Gastroesophageal sphincter (tissue), 4 donors: ENCODE measurements around the gene RPL11. TPM values are rescaled to one million over a fixed set of nuclear protein-coding genes. Genes with fewer than 3 reads are reported as not detected.
A peak's percentile ranks its signal among the peaks of the same experiment; 100 is the strongest.
"Not testable (repeated sequence)": the region's sequence is repeated elsewhere in the genome, so short reads cannot be mapped to it uniquely, and the experiment has no call there.

Experiments used
- ATAC-seq: fragments of 150-250 bp; one replicate; pipeline ENCODE4 v1.9.1; 2016; ENCODE audit warnings: mild to moderate bottlenecking, moderate library complexity
- H3K27ac ChIP-seq, 4 donors: fragments of 200-600 bp; sonication (generic) in 3 of 4; 1 replicate in 3 of 4; 2 replicates in 1 of 4; pipeline ENCODE4 v1.5.1; 2016 to 2019
- H3K27me3 ChIP-seq: fragments of 200-600 bp; sonication (generic); one replicate; pipeline ENCODE4 v1.5.1; 2019
- H3K36me3 ChIP-seq, 2 donors: fragments of 200-600 bp; sonication (generic); one replicate each; pipeline ENCODE4 v1.5.1; 2019; ENCODE audit warnings: control low read depth in 1 of 2
- H3K4me1 ChIP-seq, 3 donors: fragments of 200-600 bp; sonication (generic); 1 replicate in 2 of 3; 2 replicates in 1 of 3; pipeline ENCODE4 v1.5.1; 2016 to 2019; ENCODE audit warnings: control low read depth in 2 of 3
- H3K4me3 ChIP-seq, 2 donors: fragments of 200-600 bp; sonication (generic); one replicate each; pipeline ENCODE4 v1.5.1; 2019; ENCODE audit warnings: mild to moderate bottlenecking in 1 of 2, moderate library complexity in 1 of 2
- H3K9me3 ChIP-seq, 3 donors: fragments of 200-600 bp; sonication (generic); one replicate each; pipeline ENCODE4 v1.5.1; 2017 to 2019; ENCODE audit warnings: control low read depth in 2 of 3
- EP300 ChIP-seq: sonication (generic); formaldehyde crosslinking; IDR thresholded peaks from one replicate; pipeline ENCODE4 v1.6.1; 2017; ENCODE audit warnings: antibody characterized with exemption, mild to moderate bottlenecking
- POLR2A ChIP-seq, 2 donors: fragments of 450-650 bp; IDR thresholded peaks; one replicate each; pipeline ENCODE4 v1.6.1; 2017; ENCODE audit warnings: antibody characterized with exemption in 2 of 2, mild to moderate bottlenecking in 2 of 2, moderate library complexity in 1 of 2
- POLR2AphosphoS5 ChIP-seq: sonication (generic); formaldehyde crosslinking; IDR thresholded peaks from one replicate; pipeline ENCODE4 v1.6.1; 2017; ENCODE audit warnings: antibody characterized with exemption
- WGBS, 2 donors: methylation state at CpG; one replicate each; pipeline ENCODE4 v1.1.5; 2018; ENCODE audit warnings: low coverage in 1 of 2; 5-methylcytosine and 5-hydroxymethylcytosine counted together
- total RNA-seq, 4 donors: library from RNA; depleted of rRNA; stranded (reverse); fragments of >200 nt; gene quantifications; one replicate each; pipeline ENCODE4 v1.1.0, GENCODE V29; 2016
- TF ChIP-seq, protein P1 (sequence below), 4 experiments: fragments of 200-600 bp in 2 of 4; fragments of 450-650 bp in 2 of 4; sonication (generic) in 1 of 4; IDR thresholded peaks; one replicate each; pipeline ENCODE4 v1.5.1; 2017 to 2019; ENCODE audit warnings: antibody characterized with exemption in 4 of 4, mild to moderate bottlenecking in 2 of 4, moderate library complexity in 2 of 4

Gene RPL11
- total RNA-seq, 4 donors from 2014 or later = 636 to 1,268 (median 935) TPM

DNA sequence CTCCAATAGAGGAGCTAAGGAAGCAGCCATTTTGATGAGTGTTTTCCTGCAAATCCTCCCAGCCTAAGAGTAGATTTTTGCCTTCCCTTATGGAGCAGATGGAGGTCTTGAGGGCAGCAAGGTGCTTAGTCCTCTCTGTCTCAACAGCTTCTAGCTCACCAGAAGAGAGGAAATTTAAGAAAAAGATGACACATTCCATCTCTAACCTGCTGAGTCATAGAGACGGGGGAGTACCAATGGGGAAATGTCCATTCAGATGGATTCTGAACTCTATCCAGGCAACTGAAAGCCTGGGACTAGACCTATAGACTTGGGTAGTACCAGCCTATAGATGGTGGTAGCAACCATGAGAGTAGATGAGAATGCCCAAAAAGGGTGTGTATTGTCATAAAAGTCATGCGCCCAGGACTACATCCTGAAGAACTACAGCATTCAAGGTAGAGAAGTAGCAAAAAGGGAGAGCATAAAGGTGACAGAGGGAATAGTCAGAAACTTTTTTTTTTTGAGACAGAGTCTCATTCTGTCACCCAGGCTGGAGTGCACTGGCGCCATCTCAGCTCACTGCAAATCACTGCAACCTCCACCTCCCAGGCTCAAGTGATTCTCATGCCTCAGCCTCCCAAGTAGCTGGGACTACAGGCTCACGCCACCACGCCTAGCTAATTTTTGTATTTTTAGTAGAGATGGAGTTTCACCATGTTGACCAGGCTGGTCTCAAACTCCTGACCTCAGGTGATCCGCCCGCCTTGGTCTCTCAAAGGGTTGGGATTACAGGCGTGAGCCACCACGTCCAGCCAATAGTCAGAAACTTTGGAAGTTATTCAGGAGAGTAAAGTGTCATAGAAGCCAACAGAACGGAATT is 41.0 kb downstream of the RPL11 start:
- WGBS, 2 donors = 86 to 100% methylated on average over 1 to 6 of the region's 10 CpGs
- no peak for TF ChIP-seq POLR2A (IDR thresholded peaks at IDR 0.05)
- TF ChIP-seq EP300 = no peak
- TF ChIP-seq POLR2AphosphoS5 = no peak
- TF ChIP-seq, protein P1, sequence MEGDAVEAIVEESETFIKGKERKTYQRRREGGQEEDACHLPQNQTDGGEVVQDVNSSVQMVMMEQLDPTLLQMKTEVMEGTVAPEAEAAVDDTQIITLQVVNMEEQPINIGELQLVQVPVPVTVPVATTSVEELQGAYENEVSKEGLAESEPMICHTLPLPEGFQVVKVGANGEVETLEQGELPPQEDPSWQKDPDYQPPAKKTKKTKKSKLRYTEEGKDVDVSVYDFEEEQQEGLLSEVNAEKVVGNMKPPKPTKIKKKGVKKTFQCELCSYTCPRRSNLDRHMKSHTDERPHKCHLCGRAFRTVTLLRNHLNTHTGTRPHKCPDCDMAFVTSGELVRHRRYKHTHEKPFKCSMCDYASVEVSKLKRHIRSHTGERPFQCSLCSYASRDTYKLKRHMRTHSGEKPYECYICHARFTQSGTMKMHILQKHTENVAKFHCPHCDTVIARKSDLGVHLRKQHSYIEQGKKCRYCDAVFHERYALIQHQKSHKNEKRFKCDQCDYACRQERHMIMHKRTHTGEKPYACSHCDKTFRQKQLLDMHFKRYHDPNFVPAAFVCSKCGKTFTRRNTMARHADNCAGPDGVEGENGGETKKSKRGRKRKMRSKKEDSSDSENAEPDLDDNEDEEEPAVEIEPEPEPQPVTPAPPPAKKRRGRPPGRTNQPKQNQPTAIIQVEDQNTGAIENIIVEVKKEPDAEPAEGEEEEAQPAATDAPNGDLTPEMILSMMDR (IDR thresholded peaks at IDR 0.05) = no peak
- no peak for ATAC-seq
- Histone ChIP-seq H3K9me3 (no peaks in the 10 kb centered on the region), H3K4me3 (no peak overlapping the region), H3K4me1 (peaks cover 0 to 6% (median 0%) of the 10 kb centered on the region in 3 donors), H3K27ac (no peak overlapping the region), H3K27me3 (no peaks in the 10 kb centered on the region), H3K36me3 (peaks cover 0 to 6% of the 10 kb centered on the region in 2 donors)

DNA sequence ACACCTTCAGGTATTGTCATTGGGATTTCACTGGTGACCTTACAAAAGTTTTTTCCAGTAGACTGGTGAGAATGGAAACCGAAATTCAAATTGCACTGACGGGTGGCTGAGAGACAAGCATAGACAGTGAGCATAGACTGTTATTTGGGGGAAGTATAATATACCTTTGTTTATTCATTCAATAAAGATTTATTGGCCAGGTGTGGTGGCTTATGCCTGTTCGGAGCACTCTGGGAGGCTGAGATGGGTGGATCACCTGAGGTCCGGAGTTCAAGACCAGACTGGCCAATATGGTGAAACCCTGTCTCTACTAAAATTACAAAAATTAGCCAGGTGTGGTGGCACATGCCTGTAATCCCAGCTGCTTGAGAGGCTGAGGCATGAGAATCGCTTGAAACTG is 41.7 kb downstream of the RPL11 start:
- not testable (repeated sequence) for H3K27me3 ChIP-seq, H3K36me3 ChIP-seq, H3K27ac ChIP-seq, H3K9me3 ChIP-seq, H3K4me1 ChIP-seq, ATAC-seq, H3K4me3 ChIP-seq
- 89 to 92% methylated on average over 2 to 5 of the region's 5 CpGs for WGBS, 2 donors

DNA sequence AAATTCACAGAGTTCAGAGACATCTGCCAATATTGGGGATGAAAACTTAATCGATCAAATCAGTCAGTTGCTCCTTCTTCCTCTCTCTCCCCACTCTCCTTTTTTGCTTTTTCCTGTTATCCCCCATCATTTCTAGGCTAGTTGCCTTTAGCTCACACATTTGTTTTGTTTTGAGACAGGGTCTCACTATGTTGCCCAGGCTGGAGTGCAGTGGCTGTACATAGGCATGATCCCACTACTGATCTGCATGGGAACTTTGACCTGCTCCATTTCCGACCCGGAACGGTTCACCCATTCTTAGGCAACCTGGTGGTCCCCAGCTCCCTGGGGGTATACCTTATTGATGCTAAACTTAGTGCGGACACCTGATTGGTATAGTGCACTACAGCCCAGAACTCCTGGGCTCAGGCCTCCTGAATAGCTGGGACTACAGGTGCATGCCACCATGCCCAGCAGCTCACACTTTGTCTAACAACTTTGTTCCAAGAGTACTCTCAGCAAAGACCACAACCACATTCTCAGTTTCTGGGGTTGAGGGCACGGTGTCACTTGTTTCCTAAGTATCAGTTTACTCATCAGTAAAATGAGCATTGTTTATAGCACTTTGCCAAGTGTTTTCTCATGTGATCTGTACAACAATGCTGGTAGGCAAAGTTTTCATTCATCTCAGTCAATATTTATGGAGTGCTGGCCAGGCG is 45.0 kb downstream of the RPL11 start:
- H3K27me3 ChIP-seq = no peaks in the 10 kb centered on the region
- H3K4me1 ChIP-seq = no peaks in the 10 kb centered on the region
- TF ChIP-seq, protein P1 (IDR thresholded peaks at IDR 0.05) = no peak
- TF ChIP-seq POLR2A (IDR thresholded peaks at IDR 0.05) (no peak), POLR2AphosphoS5 (no peak), EP300 (no peak)
- no peak overlapping the region for H3K4me3 ChIP-seq
- H3K36me3 ChIP-seq = peaks cover 0 to 6% of the 10 kb centered on the region in 2 donors
- no peaks in the 10 kb centered on the region for H3K9me3 ChIP-seq
- WGBS, 2 donors = 96 to 100% methylated on average over 1 to 4 of the region's 7 CpGs
- ATAC-seq = no peak
- H3K27ac ChIP-seq = no peak overlapping the region

- Histone ChIP-seq H3K27me3 (no peaks in the 10 kb centered on the region), H3K4me1 (peaks cover 7 to 33% (median 11%) of the 10 kb centered on the region in 3 donors), H3K9me3 (no peaks in the 10 kb centered on the region), H3K4me3 (no peak overlapping the region), H3K36me3 (peaks cover 0 to 8% of the 10 kb centered on the region in 2 donors), H3K27ac (no peak overlapping the region)
- ATAC-seq = no peak
- WGBS, 2 donors = 77 to 80% methylated on average over 3 to 4 of the region's 5 CpGs
- TF ChIP-seq EP300 = no peak
- TF ChIP-seq, protein P1 (IDR thresholded peaks at IDR 0.05) = no peak
- no peak for TF ChIP-seq POLR2AphosphoS5
- TF ChIP-seq POLR2A (IDR thresholded peaks at IDR 0.05) = no peak
These were observed 50.0 kb downstream of the RPL11 start for GRCh38 chr1:23741609-23742008.

DNA sequence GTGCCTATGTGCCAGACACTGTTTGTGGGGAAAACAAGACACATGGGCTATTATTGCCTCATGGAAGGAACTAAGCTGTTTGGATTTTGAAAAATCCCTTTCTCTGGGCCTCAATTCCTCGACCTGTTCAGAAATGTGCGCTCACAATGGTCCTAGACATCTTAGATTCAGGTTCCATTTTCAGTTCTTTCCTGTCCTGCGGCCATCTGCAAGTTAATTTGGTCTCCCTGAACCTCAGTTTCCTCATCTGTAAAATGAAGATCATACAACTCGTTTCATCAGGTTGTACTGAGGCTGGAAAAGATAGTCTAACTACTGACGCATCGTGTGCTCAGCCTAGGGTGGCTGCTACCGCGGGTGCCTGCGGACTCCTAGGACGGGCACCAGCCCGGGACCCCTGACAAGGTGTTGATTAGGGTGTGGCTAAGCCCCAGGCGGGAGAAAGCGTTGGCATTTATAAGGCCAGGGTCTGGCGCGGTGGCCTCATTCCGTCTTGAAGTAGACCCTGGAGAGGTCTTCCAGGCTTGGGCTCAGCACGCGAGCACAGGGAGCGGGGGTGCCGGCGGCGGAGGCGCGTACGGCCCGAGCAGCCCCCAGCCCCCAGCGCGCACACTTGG is 51.2 kb downstream of the RPL11 start:
- peaks cover 0 to 7% of the 10 kb centered on the region in 2 donors for H3K36me3 ChIP-seq
- WGBS, 2 donors = 30 to 68% methylated on average over 2 to 3 of the region's 28 CpGs
- peak; percentile 47 for ATAC-seq
- TF ChIP-seq EP300 (no peak), POLR2A (IDR thresholded peaks at IDR 0.05) (no peak), POLR2AphosphoS5 (no peak)
- TF ChIP-seq, protein P1 (IDR thresholded peaks at IDR 0.05) = no peak
- H3K27ac ChIP-seq = peak overlapping the region; percentile 89 to 97 (median 96)
- H3K9me3 ChIP-seq = no peaks in the 10 kb centered on the region
- no peaks in the 10 kb centered on the region for H3K27me3 ChIP-seq
- peaks cover 7 to 45% (median 11%) of the 10 kb centered on the region in 3 donors for H3K4me1 ChIP-seq
- H3K4me3 ChIP-seq = peak overlapping the region; percentile 89 to 100
